HFF-Myc (cell line): Measurements from ENCODE around the gene C1QC.
"Not testable (repeated sequence)": the region's sequence is repeated elsewhere in the genome, so short reads cannot be mapped to it uniquely, and the experiment has no call there.

Experiments
- DNase-seq: peaks from one replicate; pipeline ENCODE4 v3.0.0-alpha.2; 2011; ENCODE audit warnings: low read depth; ENCODE audit errors: extremely low read depth
- H3K4me3 ChIP-seq: replicated peaks from 2 replicates; pipeline ENCODE4 v1.5.1; 2011; ENCODE audit warnings: low read depth, mild to moderate bottlenecking, control low read depth, low read length
- TF ChIP-seq, protein P1 (sequence below): IDR thresholded peaks from 2 replicates; pipeline ENCODE4 v1.5.1; 2012; ENCODE audit warnings: mild to moderate bottlenecking, low read depth, low read length, control low read depth; ENCODE audit errors: missing control alignments

The C1QC gene

DNA sequence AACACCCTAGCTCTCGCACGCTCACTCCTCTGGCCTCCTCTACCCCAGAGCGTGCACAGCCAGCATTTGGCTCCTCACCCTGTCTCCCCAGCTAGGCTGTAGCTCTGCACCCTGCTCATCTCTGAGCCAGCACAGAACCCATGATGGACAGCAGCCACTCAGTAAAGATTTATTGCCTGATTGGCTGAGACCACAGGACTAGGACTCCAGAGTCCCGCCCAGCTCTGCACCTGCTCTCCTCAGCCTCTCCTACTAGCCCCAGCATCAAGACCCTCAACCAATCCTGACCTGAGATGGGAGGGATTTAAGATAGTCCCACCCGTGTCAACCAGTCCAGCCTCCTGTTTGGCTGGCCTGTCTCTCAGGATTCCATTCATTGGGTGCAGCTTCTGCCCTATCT is 18.9 kb downstream of the C1QC start:
- TF ChIP-seq, protein P1, sequence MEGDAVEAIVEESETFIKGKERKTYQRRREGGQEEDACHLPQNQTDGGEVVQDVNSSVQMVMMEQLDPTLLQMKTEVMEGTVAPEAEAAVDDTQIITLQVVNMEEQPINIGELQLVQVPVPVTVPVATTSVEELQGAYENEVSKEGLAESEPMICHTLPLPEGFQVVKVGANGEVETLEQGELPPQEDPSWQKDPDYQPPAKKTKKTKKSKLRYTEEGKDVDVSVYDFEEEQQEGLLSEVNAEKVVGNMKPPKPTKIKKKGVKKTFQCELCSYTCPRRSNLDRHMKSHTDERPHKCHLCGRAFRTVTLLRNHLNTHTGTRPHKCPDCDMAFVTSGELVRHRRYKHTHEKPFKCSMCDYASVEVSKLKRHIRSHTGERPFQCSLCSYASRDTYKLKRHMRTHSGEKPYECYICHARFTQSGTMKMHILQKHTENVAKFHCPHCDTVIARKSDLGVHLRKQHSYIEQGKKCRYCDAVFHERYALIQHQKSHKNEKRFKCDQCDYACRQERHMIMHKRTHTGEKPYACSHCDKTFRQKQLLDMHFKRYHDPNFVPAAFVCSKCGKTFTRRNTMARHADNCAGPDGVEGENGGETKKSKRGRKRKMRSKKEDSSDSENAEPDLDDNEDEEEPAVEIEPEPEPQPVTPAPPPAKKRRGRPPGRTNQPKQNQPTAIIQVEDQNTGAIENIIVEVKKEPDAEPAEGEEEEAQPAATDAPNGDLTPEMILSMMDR: no peak
- no peak overlapping the region for H3K4me3 ChIP-seq
- DNase-seq: no peak

DNA sequence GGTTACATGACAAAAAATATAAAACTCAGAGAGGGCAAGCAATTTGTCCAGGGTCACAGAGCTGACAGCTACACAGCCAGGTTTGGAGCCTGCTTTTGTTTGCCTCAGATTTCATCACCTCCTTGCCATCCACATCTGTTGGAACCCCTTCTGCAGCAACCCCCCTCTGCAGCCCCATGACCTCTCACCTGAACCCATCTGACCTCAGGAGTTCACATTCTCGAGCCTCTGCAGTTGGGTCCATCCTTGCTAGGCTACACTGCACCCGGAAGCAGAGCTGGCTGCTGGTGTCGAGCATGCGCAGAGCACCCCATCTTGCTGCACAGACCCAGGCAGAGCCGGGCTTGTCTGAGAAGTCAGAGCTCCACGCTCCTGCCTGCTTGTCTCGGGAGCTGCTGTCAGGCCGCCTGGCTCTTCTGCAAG is 19.6 kb downstream of the C1QC start:
- H3K4me3 ChIP-seq: no peak overlapping the region
- TF ChIP-seq, protein P1: no peak
- no peak for DNase-seq

DNA sequence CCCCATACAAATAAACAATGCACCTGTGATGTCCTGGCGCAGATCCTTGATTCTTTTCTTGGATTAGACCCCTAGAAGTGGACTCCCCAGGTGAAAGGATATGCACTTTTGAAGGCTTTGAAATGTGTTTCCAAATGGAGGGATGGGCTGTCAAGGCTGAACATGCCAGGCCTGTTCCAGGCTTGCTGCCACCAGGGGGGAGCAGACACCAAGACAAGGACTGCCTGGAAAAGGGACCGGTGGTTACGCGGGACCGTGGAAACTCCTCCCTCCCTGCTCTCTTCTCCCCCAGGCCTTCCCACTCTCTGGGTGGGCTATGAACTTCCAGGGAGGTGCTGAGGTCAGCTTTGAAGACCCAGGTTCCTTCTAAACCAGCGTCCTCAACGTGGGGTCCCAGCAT is 22.3 kb downstream of the C1QC start:
- TF ChIP-seq, protein P1: peak; percentile 71
- no peak overlapping the region for H3K4me3 ChIP-seq
- no peak for DNase-seq

DNA sequence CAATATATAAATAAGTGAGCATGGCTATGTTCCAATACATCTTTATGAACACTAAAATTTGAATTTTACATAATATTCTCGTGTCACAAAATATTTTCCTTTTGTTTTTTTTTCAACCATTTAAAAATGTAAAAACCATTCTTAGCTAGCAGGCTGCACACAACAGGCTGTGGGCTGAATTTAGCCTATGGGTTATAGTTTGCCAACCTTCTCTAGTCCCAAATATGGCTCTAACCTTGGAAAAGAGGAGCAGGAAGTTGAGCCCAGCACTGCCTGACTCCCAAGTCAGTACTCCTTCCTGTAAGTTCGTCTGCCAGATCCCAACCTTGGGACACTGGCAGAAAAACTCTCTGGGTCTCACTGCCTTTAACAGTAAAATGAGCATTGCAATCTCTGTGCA is 23.0 kb downstream of the C1QC start:
- no peak overlapping the region for H3K4me3 ChIP-seq
- DNase-seq: no peak

DNA sequence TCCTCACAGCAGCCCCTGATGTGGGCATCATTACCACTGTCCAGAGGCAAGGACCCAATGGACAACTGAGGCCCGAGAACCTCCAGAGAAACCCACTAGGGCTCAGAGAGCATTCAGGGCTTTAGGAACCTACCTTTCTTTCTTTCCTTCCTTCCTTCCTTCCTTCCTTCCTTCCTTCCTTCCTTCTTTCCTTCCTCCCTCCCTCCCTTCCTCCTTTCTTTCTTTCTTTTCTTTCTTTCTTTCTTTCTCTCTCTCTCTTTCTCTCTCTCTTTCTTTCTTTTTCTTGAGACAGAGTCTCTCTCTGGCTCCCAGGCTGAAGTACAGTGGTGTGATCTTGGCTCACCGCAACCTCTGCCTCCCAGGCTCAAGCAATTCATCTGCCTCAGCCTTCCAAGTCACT is 25.4 kb downstream of the C1QC start:
- not testable (repeated sequence) for H3K4me3 ChIP-seq, DNase-seq

More for the DNA sequence above, 23.0 kb downstream of the C1QC start:
- TF ChIP-seq, protein P1: no peak

DNA sequence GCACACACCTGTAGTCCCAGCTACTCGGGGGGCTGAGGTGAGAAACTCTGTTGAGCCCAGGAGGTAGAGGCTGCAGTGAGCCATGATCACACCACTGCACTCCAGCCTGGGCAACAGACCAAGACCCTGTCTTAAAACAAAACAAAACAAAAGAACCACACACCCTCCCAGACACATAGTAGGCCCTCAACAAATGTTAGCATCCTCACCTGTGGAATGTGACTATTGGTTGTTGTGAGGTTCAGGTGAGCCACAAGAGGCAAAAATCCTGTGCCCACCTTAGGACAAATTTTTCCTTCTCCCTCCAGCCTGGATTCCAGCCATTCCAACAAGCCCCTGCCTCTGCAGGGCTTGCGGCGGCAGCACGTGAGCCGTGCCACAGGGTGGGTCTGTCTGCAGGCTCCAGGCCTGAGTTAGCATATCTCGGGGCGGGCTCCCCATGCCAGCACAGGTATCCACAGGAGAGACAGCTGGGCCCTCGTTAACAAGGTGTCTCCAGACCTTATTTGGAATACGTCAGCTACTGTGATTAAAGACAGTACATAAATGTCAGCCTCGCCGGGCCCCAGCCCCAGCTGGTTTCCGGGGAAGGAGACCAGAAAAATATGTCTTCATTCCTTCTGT is 27.0 kb downstream of the C1QC start:
- TF ChIP-seq, protein P1: no peak
- no peak for DNase-seq
- H3K4me3 ChIP-seq: no peak overlapping the region

DNA sequence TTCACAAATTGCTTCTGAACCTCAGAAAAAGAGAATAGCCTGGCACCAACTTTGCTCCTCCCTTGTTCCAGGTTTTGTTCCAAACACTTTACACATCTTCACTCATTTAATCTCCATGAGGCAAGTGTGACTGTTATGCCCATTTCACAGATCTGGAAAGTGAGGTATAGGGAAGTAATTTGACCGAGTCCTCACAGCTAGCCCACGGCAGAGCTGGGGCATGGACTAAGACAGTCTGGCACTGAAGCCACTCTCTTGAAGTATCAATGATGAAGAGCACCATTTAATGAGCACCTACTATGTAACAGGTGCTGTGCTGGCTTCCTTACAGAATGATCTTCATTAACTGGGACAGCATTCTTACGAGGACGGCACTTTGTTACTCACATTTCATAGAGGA is 28.6 kb downstream of the C1QC start:
- no peak for DNase-seq
- H3K4me3 ChIP-seq: no peak overlapping the region
- TF ChIP-seq, protein P1: no peak
